HepG2 (cell line): ENCODE results near the gene SLC35F6. TPM values are rescaled to one million over a fixed set of nuclear protein-coding genes. Genes with fewer than 3 reads are reported as not detected.

Experiments used
- JUN ChIP-seq: sonication (generic); formaldehyde crosslinking; IDR thresholded peaks from 2 replicates; pipeline ENCODE4 v1.4.0; 2020; ENCODE audit warnings: mild to moderate bottlenecking, missing genetic modification reagents
- MEIS1 ChIP-seq: sonication (generic); formaldehyde crosslinking; IDR thresholded peaks from 2 replicates; pipeline ENCODE4 v1.9.0; 2021; ENCODE audit warnings: mild to moderate bottlenecking, missing genetic modification reagents, moderate library complexity, borderline replicate concordance
- NBN ChIP-seq: fragments of 450-650 bp; conservative IDR thresholded peaks from 2 replicates; pipeline ENCODE4 v1.6.1; 2017
- NFATC3 ChIP-seq: sonication (generic); formaldehyde crosslinking; IDR thresholded peaks from 2 replicates; pipeline ENCODE4 v1.5.1; 2020; ENCODE audit warnings: mild to moderate bottlenecking, missing genetic modification reagents
- NFE2L2 ChIP-seq: fragments of 150-350 bp; IDR thresholded peaks from 2 replicates; pipeline ENCODE4 v1.6.1; 2014; ENCODE audit warnings: low read length
- PAWR ChIP-seq: sonication (generic); formaldehyde crosslinking; IDR thresholded peaks from 2 replicates; pipeline ENCODE4 v1.4.0; 2020; ENCODE audit warnings: missing genetic modification reagents, mild to moderate bottlenecking, borderline replicate concordance
- RNF2 ChIP-seq: fragments of 450-650 bp; conservative IDR thresholded peaks from 2 replicates; pipeline ENCODE4 v1.6.1; 2016; ENCODE audit warnings: low read depth
- ZFYVE20 ChIP-seq: sonication (generic); formaldehyde crosslinking; IDR thresholded peaks from 2 replicates; pipeline ENCODE4 v1.8.0; 2023; ENCODE audit warnings: low read depth, mild to moderate bottlenecking, moderate library complexity, missing genetic modification reagents, borderline replicate concordance
- ZMYM3 ChIP-seq: sonication (generic); formaldehyde crosslinking; IDR thresholded peaks from 2 replicates; pipeline ENCODE4 v1.5.1; 2020; ENCODE audit warnings: mild to moderate bottlenecking, missing genetic modification reagents
- ZNF432 ChIP-seq: sonication (generic); formaldehyde crosslinking; IDR thresholded peaks from 2 replicates; pipeline ENCODE4 v1.5.0; 2020; ENCODE audit warnings: missing genetic modification reagents, mild to moderate bottlenecking, borderline replicate concordance
- ZNF652 ChIP-seq: IDR thresholded peaks from 2 replicates; pipeline ENCODE4 v1.6.1; 2016; ENCODE audit warnings: low read depth, borderline replicate concordance
- ZNF781 ChIP-seq: sonication (generic); formaldehyde crosslinking; IDR thresholded peaks from 2 replicates; pipeline ENCODE4 v1.5.1; 2020; ENCODE audit warnings: borderline replicate concordance, mild to moderate bottlenecking, missing genetic modification reagents; ENCODE audit errors: not compliant biosample characterization
- polyA plus RNA-seq, 8 experiments: library from polyadenylated mRNA; depleted of rRNA in 3 of 8; stranded (reverse) in 7 of 8; unstranded in 1 of 8; fragments of >200 nt; fragmentation: Illumina TruSeq in 4 of 8; extraction: Trizol in 4 of 8; gene quantifications; 2 replicates each; pipeline versions ENCODE4 v1.2.1 to v1.2.3, GENCODE V29; 2011 to 2016; ENCODE audit warnings: low read depth in 4 of 8, missing spikeins in 1 of 8, mixed read lengths in 1 of 8; ENCODE audit not compliant: insufficient read depth in 1 of 8
- total RNA-seq, 5 experiments: library from RNA; depleted of rRNA; stranded (reverse); fragments of >200 nt; fragmentation: Illumina TruSeq; extraction: Trizol; gene quantifications; 2 replicates each; pipeline ENCODE4 v1.2.3, GENCODE V29; 2016; ENCODE audit warnings: low read depth in 1 of 5
- TF ChIP-seq, protein P1 (sequence below): sonication (generic); formaldehyde crosslinking; conservative IDR thresholded peaks from 2 replicates; pipeline ENCODE4 v1.8.0; 2022; ENCODE audit warnings: mild to moderate bottlenecking, moderate library complexity, missing genetic modification reagents
- TF ChIP-seq, protein P2 (sequence below): sonication (generic); formaldehyde crosslinking; IDR thresholded peaks from 2 replicates; pipeline ENCODE4 v1.4.0; 2020; ENCODE audit warnings: missing genetic modification reagents
- TF ChIP-seq, protein P3 (sequence below): IDR thresholded peaks from 2 replicates; pipeline ENCODE4 v1.6.1; 2012; ENCODE audit warnings: low read length, improper control_type of control experiment
- TF ChIP-seq, protein P4 (sequence below): sonication (generic); formaldehyde crosslinking; IDR thresholded peaks from 2 replicates; pipeline ENCODE4 v1.4.0; 2020; ENCODE audit warnings: mild to moderate bottlenecking, low read depth, missing genetic modification reagents
- TF ChIP-seq, protein P5 (sequence below): sonication (generic); formaldehyde crosslinking; IDR thresholded peaks from 2 replicates; pipeline ENCODE4 v1.4.0; 2020; ENCODE audit warnings: mild to moderate bottlenecking, missing genetic modification reagents

Gene SLC35F6
- total and polyA plus RNA-seq, 2 of the 13 experiments (the other 11 are each of a cell fraction or from before 2014, with no cell fraction given) = 15.2 to 21.2 TPM

DNA sequence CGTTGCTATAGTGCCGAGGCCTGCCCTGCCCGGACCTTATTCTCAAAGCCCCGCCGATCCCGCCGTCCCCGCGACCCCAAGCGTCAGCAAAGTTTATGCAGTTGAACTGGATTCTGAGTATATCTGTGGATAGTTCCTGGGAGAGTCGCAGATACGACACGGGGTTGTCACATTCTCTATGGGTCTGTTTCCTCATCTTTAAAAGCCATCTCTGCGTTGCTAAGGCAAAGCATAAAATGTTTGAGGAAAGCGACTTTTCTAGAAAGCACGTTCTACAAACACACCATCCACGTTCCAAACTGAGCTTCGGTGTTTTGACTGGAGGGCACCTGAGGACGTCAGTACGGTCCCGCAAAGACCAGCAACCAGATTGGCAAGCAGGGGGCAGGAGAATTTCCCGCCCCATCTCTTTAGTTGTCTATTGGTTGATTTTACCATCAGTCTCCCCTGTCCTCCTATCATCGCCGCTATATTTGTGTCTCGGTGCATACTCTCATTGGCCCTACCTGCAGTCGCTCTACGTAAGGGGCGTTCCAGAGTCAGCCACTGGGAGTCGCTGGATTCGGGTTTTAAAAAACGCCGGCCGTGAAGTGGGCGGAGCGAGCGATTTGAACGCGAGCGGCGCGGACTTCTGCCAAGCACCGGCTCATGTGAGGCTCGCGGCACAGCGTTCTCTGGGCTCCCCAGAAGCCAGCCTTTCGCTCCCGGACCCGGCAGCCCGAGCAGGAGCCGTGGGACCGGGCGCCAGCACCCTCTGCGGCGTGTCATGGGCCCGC, 21.5 kb downstream of the SLC35F6 start, which contains the start of gene CENPA (continued):
- TF ChIP-seq, protein P1, sequence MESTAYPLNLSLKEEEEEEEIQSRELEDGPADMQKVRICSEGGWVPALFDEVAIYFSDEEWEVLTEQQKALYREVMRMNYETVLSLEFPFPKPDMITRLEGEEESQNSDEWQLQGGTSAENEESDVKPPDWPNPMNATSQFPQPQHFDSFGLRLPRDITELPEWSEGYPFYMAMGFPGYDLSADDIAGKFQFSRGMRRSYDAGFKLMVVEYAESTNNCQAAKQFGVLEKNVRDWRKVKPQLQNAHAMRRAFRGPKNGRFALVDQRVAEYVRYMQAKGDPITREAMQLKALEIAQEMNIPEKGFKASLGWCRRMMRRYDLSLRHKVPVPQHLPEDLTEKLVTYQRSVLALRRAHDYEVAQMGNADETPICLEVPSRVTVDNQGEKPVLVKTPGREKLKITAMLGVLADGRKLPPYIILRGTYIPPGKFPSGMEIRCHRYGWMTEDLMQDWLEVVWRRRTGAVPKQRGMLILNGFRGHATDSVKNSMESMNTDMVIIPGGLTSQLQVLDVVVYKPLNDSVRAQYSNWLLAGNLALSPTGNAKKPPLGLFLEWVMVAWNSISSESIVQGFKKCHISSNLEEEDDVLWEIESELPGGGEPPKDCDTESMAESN = peak; percentile 96
- TF ChIP-seq, protein P2, sequence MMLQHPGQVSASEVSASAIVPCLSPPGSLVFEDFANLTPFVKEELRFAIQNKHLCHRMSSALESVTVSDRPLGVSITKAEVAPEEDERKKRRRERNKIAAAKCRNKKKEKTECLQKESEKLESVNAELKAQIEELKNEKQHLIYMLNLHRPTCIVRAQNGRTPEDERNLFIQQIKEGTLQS (CRISPR knock-in tag) = no peak; the same call in 1 of the 2 replicates
- TF ChIP-seq NFATC3 (peak; percentile 89), NBN (no peak), ZFYVE20 (CRISPR knock-in tag) (peak; percentile 81; the same call in 1 of the 2 replicates), NFE2L2 (no peak), MEIS1 (CRISPR knock-in tag) (peak; percentile 71), RNF2 (peak; percentile 98), ZMYM3 (CRISPR knock-in tag) (no peak), ZNF781 (CRISPR knock-in tag) (peak; percentile 99), PAWR (CRISPR knock-in tag) (0 out of 2 replicates have a peak, but pooled peaks have one; percentile 84), JUN (0 out of 2 replicates have a peak, but pooled peaks have one; percentile 67), ZNF432 (no peak), ZNF652 (CRISPR knock-in tag) (peak; percentile 45; the same call in 1 of the 2 replicates)
- TF ChIP-seq, protein P3, sequence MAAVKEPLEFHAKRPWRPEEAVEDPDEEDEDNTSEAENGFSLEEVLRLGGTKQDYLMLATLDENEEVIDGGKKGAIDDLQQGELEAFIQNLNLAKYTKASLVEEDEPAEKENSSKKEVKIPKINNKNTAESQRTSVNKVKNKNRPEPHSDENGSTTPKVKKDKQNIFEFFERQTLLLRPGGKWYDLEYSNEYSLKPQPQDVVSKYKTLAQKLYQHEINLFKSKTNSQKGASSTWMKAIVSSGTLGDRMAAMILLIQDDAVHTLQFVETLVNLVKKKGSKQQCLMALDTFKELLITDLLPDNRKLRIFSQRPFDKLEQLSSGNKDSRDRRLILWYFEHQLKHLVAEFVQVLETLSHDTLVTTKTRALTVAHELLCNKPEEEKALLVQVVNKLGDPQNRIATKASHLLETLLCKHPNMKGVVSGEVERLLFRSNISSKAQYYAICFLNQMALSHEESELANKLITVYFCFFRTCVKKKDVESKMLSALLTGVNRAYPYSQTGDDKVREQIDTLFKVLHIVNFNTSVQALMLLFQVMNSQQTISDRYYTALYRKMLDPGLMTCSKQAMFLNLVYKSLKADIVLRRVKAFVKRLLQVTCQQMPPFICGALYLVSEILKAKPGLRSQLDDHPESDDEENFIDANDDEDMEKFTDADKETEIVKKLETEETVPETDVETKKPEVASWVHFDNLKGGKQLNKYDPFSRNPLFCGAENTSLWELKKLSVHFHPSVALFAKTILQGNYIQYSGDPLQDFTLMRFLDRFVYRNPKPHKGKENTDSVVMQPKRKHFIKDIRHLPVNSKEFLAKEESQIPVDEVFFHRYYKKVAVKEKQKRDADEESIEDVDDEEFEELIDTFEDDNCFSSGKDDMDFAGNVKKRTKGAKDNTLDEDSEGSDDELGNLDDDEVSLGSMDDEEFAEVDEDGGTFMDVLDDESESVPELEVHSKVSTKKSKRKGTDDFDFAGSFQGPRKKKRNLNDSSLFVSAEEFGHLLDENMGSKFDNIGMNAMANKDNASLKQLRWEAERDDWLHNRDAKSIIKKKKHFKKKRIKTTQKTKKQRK = peak; percentile 94
- TF ChIP-seq, protein P4, sequence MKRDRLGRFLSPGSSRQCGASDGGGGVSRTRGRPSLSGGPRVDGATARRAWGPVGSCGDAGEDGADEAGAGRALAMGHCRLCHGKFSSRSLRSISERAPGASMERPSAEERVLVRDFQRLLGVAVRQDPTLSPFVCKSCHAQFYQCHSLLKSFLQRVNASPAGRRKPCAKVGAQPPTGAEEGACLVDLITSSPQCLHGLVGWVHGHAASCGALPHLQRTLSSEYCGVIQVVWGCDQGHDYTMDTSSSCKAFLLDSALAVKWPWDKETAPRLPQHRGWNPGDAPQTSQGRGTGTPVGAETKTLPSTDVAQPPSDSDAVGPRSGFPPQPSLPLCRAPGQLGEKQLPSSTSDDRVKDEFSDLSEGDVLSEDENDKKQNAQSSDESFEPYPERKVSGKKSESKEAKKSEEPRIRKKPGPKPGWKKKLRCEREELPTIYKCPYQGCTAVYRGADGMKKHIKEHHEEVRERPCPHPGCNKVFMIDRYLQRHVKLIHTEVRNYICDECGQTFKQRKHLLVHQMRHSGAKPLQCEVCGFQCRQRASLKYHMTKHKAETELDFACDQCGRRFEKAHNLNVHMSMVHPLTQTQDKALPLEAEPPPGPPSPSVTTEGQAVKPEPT = peak; percentile 98
- TF ChIP-seq, protein P5, sequence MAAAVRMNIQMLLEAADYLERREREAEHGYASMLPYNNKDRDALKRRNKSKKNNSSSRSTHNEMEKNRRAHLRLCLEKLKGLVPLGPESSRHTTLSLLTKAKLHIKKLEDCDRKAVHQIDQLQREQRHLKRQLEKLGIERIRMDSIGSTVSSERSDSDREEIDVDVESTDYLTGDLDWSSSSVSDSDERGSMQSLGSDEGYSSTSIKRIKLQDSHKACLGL (CRISPR knock-in tag) = peak; percentile 82
